Measurements from ENCODE around the gene DUSP22.

The DUSP22 gene

DNA sequence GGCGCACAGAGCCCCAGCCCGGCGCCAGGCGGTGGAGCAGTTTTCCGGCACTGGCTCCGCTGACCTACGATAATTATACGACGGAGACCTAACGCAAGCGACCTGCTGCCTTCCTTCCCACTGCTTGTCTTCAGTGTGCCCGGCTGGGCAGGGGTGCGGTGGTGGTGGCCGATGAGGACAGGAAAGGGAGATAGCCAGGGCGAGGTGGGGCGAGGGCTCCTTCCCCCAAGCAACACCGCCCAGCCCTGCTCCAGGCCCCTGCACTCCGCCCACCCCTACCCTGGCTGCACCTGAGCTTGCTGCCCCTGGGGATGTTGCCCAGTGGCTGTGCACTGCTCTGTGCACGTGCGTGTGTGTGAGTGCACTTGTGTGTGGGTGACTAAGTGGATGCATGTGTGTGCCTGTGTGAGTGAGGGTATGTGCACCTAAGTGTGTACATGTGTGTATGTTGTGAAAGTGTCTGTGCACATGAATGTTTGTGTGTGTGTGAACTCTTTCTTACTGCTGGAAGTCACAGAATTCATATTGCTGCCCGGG is 56.6 kb downstream of the DUSP22 start:
- in situ Hi-C loops (cut with HindIII; ENCODE audit: low sequenced_read_pairs): no loop called here

- in situ Hi-C loops (cut with HindIII; ENCODE audit: low sequenced_read_pairs): no loop called here
Observed at GRCh38 chr6:349491-349921, 57.2 kb downstream of the DUSP22 start.

DNA sequence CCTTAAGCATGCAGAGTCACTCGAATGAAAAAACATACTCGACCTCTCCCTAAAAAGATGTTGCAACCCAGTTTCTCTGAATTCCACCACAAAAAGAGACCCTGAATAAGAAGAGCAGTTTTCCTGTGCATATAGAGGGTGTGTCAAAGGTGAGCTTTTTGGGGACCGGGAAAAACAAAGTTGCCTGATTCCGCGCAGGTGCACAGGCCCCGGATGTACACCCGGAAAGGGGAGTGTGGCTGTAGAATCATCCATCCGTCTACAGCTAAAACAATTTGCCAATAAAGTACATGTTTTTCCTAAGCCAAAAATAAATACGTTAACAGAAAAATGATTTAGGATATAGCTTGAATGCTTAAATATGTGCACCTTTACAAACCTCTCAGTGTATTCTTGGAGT is 58.1 kb downstream of the DUSP22 start:
- in situ Hi-C loops (cut with HindIII; ENCODE audit: low sequenced_read_pairs): no loop called here

DNA sequence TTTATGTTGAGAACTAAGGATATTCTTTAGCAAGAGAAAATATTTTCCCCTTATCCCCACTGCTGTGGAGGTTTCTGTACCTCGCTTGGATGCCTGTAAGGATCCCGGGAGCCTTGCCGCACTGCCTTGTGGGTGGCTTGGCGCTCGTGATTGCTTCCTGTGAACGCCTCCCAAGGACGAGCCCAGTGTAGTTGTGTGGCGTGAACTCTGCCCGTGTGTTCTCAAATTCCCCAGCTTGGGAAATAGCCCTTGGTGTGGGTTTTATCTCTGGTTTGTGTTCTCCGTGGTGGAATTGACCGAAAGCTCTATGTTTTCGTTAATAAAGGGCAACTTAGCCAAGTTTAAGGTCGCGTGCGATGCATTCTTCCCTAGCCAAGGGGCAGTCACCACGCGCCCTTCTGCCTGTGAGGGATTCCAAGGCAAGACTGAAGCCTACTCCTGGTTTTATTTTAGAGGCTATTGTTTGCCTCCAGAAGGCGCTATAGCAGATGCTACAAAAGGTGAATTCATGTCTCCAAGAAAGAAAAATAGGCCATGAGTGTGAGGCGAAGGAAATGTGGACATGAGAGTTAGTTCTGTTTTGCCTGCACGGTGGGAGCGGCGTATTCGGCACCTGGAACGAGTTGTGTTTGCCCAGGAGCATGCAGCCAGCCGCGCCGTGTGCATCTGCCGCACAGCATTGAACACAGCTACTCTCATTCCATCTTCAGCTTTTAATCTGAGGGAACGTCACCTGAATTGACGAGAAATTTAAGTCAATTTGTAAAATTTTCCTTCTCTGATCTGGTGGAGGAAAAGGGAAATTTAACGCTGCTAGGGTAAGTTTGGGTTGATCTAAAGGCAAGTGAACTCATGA is 59.0 kb downstream of the DUSP22 start:
- in situ Hi-C loops (cut with HindIII; ENCODE audit: low sequenced_read_pairs): no loop called here

GRCh38 chr6:351867-352289 is 59.6 kb downstream of the DUSP22 start:
- in situ Hi-C loops (cut with HindIII; ENCODE audit: low sequenced_read_pairs): no loop called here

DNA sequence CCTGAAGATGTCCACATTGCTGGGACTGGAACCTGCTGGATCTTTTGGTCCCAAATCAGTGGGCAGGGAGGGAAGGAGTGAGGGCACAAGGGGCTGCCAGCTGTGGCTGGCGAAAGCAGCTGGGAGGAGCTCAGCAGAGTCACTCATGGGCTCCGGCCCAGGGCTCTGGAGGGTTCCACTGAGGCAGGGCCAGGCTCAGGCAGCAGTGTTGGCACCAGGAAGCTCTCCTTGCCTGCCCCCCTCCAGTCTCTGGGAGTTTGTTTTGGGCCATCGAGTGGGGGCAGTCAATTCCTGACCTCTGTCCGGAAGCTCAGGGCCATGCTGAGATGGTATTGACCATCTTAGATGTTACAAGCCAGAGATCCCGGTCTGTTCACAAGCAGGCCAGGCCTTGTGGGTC is 60.2 kb downstream of the DUSP22 start:
- in situ Hi-C loops (cut with HindIII; ENCODE audit: low sequenced_read_pairs): no loop called here

GRCh38 chr6:352896-353470 is 60.7 kb downstream of the DUSP22 start:
- in situ Hi-C loops (cut with HindIII; ENCODE audit: low sequenced_read_pairs): no loop called here

- in situ Hi-C loops (cut with HindIII; ENCODE audit: low sequenced_read_pairs): no loop called here
Observed at GRCh38 chr6:353642-354614, 61.6 kb downstream of the DUSP22 start.

DNA sequence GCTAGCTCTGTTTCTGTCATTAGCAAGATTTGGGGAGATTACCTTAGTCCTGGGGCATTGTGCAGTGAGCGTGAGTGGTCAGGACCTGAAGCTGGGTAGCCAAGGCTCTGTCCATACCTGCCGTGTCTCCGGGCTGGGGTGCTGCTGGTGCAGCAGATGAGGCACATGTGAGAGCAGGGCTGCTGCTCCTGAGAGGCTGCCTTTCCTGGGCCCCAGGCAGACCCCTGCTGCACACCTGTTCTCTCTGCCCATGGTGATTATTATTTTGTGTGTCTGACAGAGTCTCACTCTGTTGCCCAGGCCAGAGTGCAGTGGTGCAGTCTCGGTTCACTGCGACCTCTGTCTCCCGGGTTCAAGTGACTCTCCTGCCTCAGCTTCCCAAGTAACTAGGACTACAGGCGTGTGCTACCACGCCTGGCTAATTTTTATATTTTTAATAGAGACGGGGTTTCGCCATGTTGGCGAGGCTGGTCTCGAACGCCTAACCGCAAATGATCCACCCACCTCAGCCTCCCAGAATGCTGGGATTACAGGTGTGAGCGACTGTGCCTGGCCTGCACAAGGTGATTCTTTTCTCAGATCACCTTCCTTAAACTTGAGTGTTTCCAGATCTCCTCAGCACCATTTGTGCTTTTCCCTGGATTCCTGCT is 62.5 kb downstream of the DUSP22 start:
- in situ Hi-C loops (cut with HindIII; ENCODE audit: low sequenced_read_pairs): no loop called here

DNA sequence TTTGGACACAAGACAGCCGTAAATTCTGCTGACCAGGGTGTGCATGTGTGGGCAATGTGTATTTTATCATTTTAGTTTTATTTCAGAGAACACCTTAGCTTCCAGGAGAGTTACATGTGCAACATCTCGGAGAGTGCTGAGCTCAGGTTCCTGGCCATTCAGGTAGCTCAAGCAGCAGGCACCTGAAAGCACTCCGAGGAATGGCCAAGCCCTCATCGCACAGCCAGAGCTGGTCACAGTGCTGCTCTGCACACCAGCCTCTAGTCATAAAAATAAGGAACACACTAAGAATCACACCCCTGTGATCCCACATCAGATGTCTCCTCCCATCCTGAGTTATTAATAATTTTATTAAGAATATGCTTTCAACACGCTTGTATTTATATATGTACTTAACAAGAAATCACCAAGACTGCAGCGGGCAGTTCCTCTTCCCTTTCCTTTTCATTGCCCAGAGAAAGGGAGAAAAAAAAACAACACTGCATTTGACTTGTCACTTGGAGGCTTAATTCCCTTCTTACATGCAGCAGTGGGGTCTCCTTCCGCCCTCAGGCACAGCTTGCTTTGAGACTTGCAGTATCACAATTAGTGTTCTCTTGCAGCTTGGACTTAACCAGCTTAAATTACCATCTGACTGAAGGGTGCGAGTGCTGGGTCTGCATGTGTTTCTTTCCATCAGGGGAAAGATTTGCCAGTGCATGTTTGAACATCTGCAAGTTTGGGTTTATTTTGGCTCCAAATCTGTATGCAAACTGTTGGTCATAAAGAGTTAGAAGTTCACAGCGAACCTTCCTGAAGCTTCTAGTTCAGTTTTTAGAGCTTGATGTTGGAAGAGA is 63.3 kb downstream of the DUSP22 start:
- in situ Hi-C loops (cut with HindIII; ENCODE audit: low sequenced_read_pairs): no loop called here

DNA sequence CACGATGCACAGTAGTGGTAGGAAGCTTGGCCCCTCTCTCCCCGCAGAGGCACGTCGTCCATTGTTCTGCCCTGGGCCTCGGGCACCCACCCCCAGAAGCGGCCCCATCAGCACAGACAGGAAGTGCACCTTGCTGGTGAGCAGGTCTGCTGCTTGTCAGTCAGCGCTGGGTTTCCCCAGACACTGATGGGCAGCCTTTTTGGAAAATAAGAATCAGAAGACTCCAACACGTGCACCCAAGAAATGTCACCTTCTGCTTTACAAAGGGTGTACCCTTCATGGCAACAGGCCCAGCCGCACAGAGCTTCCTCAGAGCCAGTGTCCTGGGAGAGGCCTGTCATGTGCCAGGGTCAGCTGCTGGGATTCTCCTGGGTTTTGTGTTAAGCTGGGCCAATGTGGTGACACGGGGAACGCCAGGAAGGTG is 64.6 kb downstream of the DUSP22 start:
- in situ Hi-C loops (cut with HindIII; ENCODE audit: low sequenced_read_pairs): no loop called here

DNA sequence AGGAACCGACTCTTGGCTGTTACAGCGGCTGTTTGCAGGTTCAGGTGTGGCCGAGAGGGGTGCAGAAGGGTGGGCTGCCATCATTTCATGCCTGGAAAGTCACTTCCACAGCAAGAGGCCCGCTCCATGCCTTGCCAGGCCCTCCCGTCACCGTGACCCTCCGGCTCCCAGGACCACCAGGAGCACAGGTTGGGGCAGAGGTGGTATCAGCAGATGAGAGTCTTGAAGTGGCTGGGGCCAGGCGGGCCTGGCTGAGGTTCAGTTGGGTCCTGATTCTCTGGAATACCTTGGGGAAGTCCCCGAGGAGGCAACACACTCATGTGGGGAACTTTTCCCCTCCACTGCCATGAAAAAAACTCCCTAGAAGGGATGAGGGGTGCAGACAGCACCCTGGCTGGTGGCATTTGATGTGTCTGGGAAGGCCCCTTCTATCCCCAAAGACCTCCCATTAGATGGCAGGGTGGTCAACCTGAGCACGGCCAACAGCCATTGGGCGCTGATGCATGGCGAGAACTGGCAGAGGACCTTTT is 65.0 kb downstream of the DUSP22 start:
- in situ Hi-C loops (cut with HindIII; ENCODE audit: low sequenced_read_pairs): no loop called here

DNA sequence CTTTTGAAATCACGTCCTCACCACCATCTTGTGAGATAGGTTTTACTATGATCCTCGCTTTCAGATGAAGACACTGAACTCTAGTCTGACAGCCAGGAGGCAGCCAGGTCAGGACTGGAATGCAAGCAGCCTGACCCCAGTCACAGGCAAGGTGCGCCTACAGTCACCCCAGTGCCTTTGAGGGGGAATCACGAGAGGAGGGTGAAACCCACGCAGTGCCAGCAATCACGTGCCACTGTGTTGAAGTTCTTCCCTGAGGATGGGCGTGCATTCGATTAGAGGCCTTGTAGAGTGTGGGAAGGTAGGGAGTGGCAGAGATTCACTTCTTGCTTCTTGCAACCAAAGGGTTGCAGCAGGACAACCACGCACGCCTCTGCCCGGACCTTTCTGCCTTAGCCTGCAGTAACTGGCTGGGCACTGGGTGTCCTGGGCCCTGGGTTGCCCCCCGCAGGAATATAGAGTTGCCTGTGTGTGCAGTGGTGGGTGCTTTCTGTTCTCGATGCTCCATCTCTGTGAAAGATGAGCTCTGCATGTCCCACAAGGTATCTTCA is 65.6 kb downstream of the DUSP22 start:
- in situ Hi-C loops (cut with HindIII; ENCODE audit: low sequenced_read_pairs): no loop called here

GRCh38 chr6:358432-358831 is 66.1 kb downstream of the DUSP22 start:
- in situ Hi-C loops (cut with HindIII; ENCODE audit: low sequenced_read_pairs): no loop called here

DNA sequence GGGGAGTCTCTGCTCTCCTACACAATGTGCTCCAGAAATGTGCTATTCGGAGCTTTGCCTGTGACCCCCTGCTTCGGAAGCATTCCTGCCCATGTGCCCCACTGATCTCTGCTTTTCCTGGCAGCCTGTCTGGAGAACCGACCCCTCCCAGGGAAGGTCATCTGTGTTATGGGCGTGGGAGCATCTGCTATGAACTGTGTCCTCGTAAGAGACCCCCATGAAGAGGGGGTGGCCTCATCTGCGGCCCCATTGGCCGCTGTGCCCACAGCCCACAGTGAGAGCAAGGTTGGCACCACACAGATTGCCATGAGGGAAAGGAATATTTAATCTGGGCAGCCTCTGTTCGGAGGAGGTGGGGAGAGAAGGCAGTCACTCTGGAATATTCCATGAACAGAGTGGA is 66.6 kb downstream of the DUSP22 start:
- in situ Hi-C loops (cut with HindIII; ENCODE audit: low sequenced_read_pairs): no loop called here

DNA sequence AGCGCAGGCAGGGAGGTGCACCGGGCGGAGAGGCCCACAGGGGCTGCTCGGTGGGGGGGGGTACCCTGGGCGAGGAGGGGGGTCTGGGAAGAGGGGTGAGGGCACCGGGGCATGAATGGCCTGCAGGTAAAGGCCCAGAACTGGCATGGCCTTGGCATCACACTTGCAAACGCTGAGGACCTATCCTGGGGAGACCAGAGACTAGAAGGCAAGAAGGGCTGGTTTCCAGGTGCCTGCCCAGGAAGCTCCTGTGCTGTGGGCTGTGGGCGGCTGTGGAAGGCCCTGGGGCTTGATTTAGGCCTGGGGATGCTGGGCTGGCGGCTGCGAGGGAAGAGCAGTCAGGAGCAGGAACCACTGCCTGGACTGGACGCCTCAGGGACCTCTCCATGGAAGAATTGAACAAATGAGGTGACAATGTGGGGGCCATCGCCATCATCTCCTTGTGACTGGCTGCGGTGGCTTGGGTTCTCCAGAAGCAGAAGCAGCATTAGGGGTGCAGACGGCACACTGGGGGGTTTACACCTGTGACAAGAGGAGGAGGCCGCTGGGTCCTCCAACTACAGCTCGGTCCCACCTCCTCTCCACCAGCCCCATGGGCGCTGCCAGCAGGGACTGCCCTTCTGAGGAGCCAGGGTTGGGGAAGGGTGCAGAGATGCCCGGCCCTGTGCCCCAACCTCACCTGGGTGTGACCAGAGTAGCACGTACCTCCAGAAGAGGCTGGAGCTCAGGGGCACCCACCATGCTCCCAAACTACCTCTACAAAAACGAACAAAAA is 67.2 kb downstream of the DUSP22 start:
- in situ Hi-C loops (cut with HindIII; ENCODE audit: low sequenced_read_pairs): loop anchor here (5.0 kb wide), 1 partner anchor 52 kb away; no protein-coding TSS in a partner anchor

DNA sequence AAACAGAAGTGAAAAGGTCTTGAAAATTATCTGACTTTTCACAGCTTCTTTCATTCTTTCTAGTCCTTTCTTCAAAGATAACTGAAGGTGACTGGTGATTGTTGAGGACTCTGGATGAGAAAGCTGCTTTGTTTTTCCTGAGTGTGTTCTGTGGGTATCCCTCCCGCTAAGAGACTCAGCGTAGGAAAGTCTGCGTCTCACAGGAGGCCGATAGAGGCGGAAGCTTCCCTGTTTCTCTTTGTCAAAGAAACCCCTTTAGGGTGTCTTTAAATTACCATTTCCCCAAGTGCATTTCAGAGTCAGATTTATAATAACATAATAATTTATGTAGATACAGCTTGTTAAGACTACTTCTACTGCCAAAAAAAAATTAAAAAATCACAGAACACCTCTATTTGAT is 68.1 kb downstream of the DUSP22 start:
- in situ Hi-C loops (cut with HindIII; ENCODE audit: low sequenced_read_pairs): loop anchor here (5.0 kb wide), 1 partner anchor 53 kb away; no protein-coding TSS in a partner anchor

- in situ Hi-C loops (cut with HindIII; ENCODE audit: low sequenced_read_pairs): loop anchor here (5.0 kb wide), 1 partner anchor 54 kb away; no protein-coding TSS in a partner anchor
Observed at GRCh38 chr6:360764-361373, 68.6 kb downstream of the DUSP22 start.
